IMR-90 (cell line): ENCODE measurements around the gene LBHD2. TPM values are rescaled to one million over a fixed set of nuclear protein-coding genes. Genes with fewer than 3 reads are reported as not detected.

Source experiments
- ATAC-seq: fragments of 200-7000 bp; cut with Tn5 transposase; 2 replicates; pipeline ENCODE4 v1.9.1; 2020; ENCODE audit warnings: low read depth, mild to moderate bottlenecking, moderate library complexity
- BruUV-seq: library from RNA; stranded (reverse); fragments of 400-500 nt; replicated peaks from 2 replicates; lab custom pipeline; 2021; lab: Mats Ljungman, UMichigan
- CTCF ChIA-PET: fragments of 300-600 bp; formaldehyde crosslinking; extraction: SDS; loops from one replicate; lab custom pipeline; 2021; ENCODE audit warnings: antibody characterized with exemption; lab: Yijun Ruan, JAX
- POLR2A ChIA-PET: fragments of 300-600 bp; sonication (Branson Sonifier 250); formaldehyde crosslinking; loops from one replicate; lab custom pipeline; 2022; ENCODE audit warnings: antibody characterized with exemption; ENCODE audit not compliant: unreplicated experiment; lab: Charles Lee
- DNase-seq: peaks from one replicate; pipeline ENCODE4 v3.0.0; 2013
- H2AFZ ChIP-seq: replicated peaks from 2 replicates; pipeline ENCODE3; 2013; ENCODE audit warnings: low read length, mild to moderate bottlenecking; ENCODE audit not compliant: poor library complexity
- H2AK5ac ChIP-seq: 2 replicates; pipeline ENCODE4 v1.6.1; 2013; ENCODE audit warnings: low read depth, low read length, inconsistent platforms
- H2AK9ac ChIP-seq: replicated peaks from 2 replicates; pipeline ENCODE3; 2013; ENCODE audit warnings: mild to moderate bottlenecking, low read depth, low read length, moderate library complexity; ENCODE audit not compliant: poor library complexity
- H2BK120ac ChIP-seq: 2 replicates; pipeline ENCODE4 v1.6.1; 2013; ENCODE audit warnings: low read depth, low read length, inconsistent platforms
- H2BK15ac ChIP-seq: 3 replicates; pipeline ENCODE4 v1.6.1; 2013; ENCODE audit warnings: low read depth, low read length, inconsistent platforms
- H2BK20ac ChIP-seq: 2 replicates; pipeline ENCODE4 v1.6.1; 2013; ENCODE audit warnings: low read depth, mild to moderate bottlenecking, inconsistent platforms, low read length, moderate library complexity
- H2BK5ac ChIP-seq: 2 replicates; pipeline ENCODE4 v1.6.1; 2013; ENCODE audit warnings: mild to moderate bottlenecking, low read depth, low read length, inconsistent platforms; ENCODE audit not compliant: poor library complexity, severe bottlenecking
- H3K14ac ChIP-seq: replicated peaks from 2 replicates; pipeline ENCODE4 v1.6.1; 2013; ENCODE audit warnings: low read depth, low read length, inconsistent platforms
- H3K18ac ChIP-seq: 2 replicates; pipeline ENCODE4 v1.6.1; 2013; ENCODE audit warnings: low read depth, low read length, control low read depth
- H3K23ac ChIP-seq: 2 replicates; pipeline ENCODE4 v1.6.1; 2013; ENCODE audit warnings: low read depth, low read length, inconsistent platforms
- H3K27ac ChIP-seq: 2 replicates; pipeline ENCODE4 v1.5.1; 2013; ENCODE audit warnings: mild to moderate bottlenecking, control low read depth, low read length; ENCODE audit not compliant: insufficient read depth
- H3K27me3 ChIP-seq: 2 replicates; pipeline ENCODE4 v1.6.1; 2013; ENCODE audit warnings: low read length; ENCODE audit not compliant: control insufficient read depth, insufficient read depth
- H3K36me3 ChIP-seq: 2 replicates; pipeline ENCODE4 v1.6.1; 2013; ENCODE audit warnings: low read length, mixed read lengths; ENCODE audit not compliant: control insufficient read depth, insufficient read depth
- H3K4ac ChIP-seq: 2 replicates; pipeline ENCODE4 v1.6.1; 2013; ENCODE audit warnings: low read depth, low read length, inconsistent platforms
- H3K4me1 ChIP-seq: 2 replicates; pipeline ENCODE4 v1.6.1; 2013; ENCODE audit warnings: low read length, mixed read lengths; ENCODE audit not compliant: control insufficient read depth, insufficient read depth
- H3K4me2 ChIP-seq: 2 replicates; pipeline ENCODE4 v1.6.1; 2013; ENCODE audit warnings: low read depth, mild to moderate bottlenecking, control low read depth, low read length, moderate library complexity
- H3K4me3 ChIP-seq: 2 replicates; pipeline ENCODE4 v1.5.1; 2013; ENCODE audit warnings: low read depth, mild to moderate bottlenecking, control low read depth, low read length, moderate library complexity; ENCODE audit not compliant: insufficient read depth
- H3K56ac ChIP-seq: 2 replicates; pipeline ENCODE4 v1.6.1; 2013; ENCODE audit warnings: low read length, inconsistent platforms; ENCODE audit not compliant: insufficient read depth; ENCODE audit errors: extremely low read depth
- H3K79me1 ChIP-seq, 2 experiments: 2 replicates each; pipeline ENCODE4 v1.6.1; 2013; ENCODE audit warnings: low read length in 2 of 2, inconsistent platforms in 1 of 2, low read depth in 1 of 2
- H3K9ac ChIP-seq: 2 replicates; pipeline ENCODE4 v1.6.1; 2013; ENCODE audit warnings: low read depth, low read length, control low read depth
- H3K9me1 ChIP-seq: 2 replicates; pipeline ENCODE4 v1.6.1; 2013; ENCODE audit warnings: low read length, inconsistent platforms; ENCODE audit not compliant: insufficient read depth
- H3K9me3 ChIP-seq: 2 replicates; pipeline ENCODE4 v1.6.1; 2013; ENCODE audit warnings: low read length; ENCODE audit not compliant: control insufficient read depth, insufficient read depth
- H4K20me1 ChIP-seq: 2 replicates; pipeline ENCODE4 v1.6.1; 2013; ENCODE audit warnings: low read length, inconsistent platforms; ENCODE audit not compliant: insufficient read depth
- H4K5ac ChIP-seq: 2 replicates; pipeline ENCODE4 v1.6.1; 2013; ENCODE audit warnings: mild to moderate bottlenecking, low read depth, low read length, control low read depth
- H4K8ac ChIP-seq, 2 experiments: 2 replicates each; pipeline ENCODE4 v1.6.1; 2013; ENCODE audit warnings: low read depth in 2 of 2, low read length in 2 of 2, control low read depth in 1 of 2, inconsistent platforms in 1 of 2
- H4K91ac ChIP-seq: 2 replicates; pipeline ENCODE4 v1.6.1; 2013; ENCODE audit warnings: low read depth, low read length, inconsistent platforms; ENCODE audit not compliant: insufficient read depth
- BHLHE40 ChIP-seq: fragments of 150-350 bp; IDR thresholded peaks from 2 replicates; pipeline ENCODE4 v1.6.1; 2016; ENCODE audit warnings: mild to moderate bottlenecking, low read depth, low read length
- CEBPB ChIP-seq: IDR thresholded peaks from 2 replicates; pipeline ENCODE4 v1.6.1; 2012; ENCODE audit warnings: low read depth, low read length, improper control_type of control experiment
- CHD1 ChIP-seq: IDR thresholded peaks from 2 replicates; pipeline ENCODE4 v1.6.1; 2012; ENCODE audit warnings: low read depth, low read length, improper control_type of control experiment
- CTCF ChIP-seq: conservative IDR thresholded peaks from 2 replicates; pipeline ENCODE4 v1.5.1; 2012; ENCODE audit warnings: mild to moderate bottlenecking, low read depth, low read length, improper control_type of control experiment
- FOS ChIP-seq: fragments of 150-350 bp; IDR thresholded peaks from 2 replicates; pipeline ENCODE4 v1.6.1; 2016; ENCODE audit warnings: low read depth, low read length
- MAFK ChIP-seq: IDR thresholded peaks from 2 replicates; pipeline ENCODE4 v1.6.1; 2012; ENCODE audit warnings: low read depth, low read length, improper control_type of control experiment
- MAZ ChIP-seq: IDR thresholded peaks from 2 replicates; pipeline ENCODE4 v1.6.1; 2012; ENCODE audit warnings: low read depth, mild to moderate bottlenecking, low read length, improper control_type of control experiment, moderate library complexity, borderline replicate concordance
- MXI1 ChIP-seq: IDR thresholded peaks from 2 replicates; pipeline ENCODE4 v1.6.1; 2012; ENCODE audit warnings: low read depth, mild to moderate bottlenecking, low read length, moderate library complexity, borderline replicate concordance
- NFE2L2 ChIP-seq: fragments of 150-350 bp; IDR thresholded peaks from 2 replicates; pipeline ENCODE4 v1.6.1; 2016; ENCODE audit warnings: low read depth, mild to moderate bottlenecking, low read length
- POLR2A ChIP-seq: IDR thresholded peaks from 2 replicates; pipeline ENCODE4 v1.6.1; 2012; ENCODE audit warnings: mild to moderate bottlenecking, low read depth, low read length
- RAD21 ChIP-seq: IDR thresholded peaks from 2 replicates; pipeline ENCODE4 v1.6.1; 2012; ENCODE audit warnings: low read length, improper control_type of control experiment
- RCOR1 ChIP-seq: IDR thresholded peaks from 2 replicates; pipeline ENCODE4 v1.6.1; 2012; ENCODE audit warnings: mild to moderate bottlenecking, low read length, improper control_type of control experiment; ENCODE audit not compliant: insufficient replicate concordance
- RFX5 ChIP-seq: IDR thresholded peaks from 2 replicates; pipeline ENCODE4 v1.8.0; 2012; ENCODE audit warnings: low read depth, mild to moderate bottlenecking, low read length, moderate library complexity
- SMC3 ChIP-seq: fragments of 150-350 bp; IDR thresholded peaks from 2 replicates; pipeline ENCODE4 v1.6.1; 2016; ENCODE audit warnings: low read depth, mild to moderate bottlenecking, antibody characterized with exemption, low read length, moderate library complexity
- USF2 ChIP-seq: fragments of 150-350 bp; IDR thresholded peaks from 2 replicates; pipeline ENCODE4 v1.6.1; 2017; ENCODE audit warnings: mild to moderate bottlenecking, antibody characterized with exemption, low read length, low read depth
- WGBS, 2 experiments: methylation state at CpG; one replicate each; pipeline versions ENCODE4 v1.1.5 to v1.1.7; 2013; ENCODE audit warnings: missing lambda C conversion rate in 2 of 2; ENCODE audit not compliant: insufficient read length in 1 of 2; ENCODE audit errors: extremely low coverage in 2 of 2; 5-methylcytosine and 5-hydroxymethylcytosine counted together
- dilution Hi-C: fragments of 300-500 bp; cut with HindIII; formaldehyde crosslinking; loops from one replicate; pipeline ENCODE4 v1.14.3; 2018; ENCODE audit warnings: low sequenced_read_pairs; ENCODE audit not compliant: unreplicated experiment
- in situ Hi-C: fragments of 300-500 bp; cut with MboI; formaldehyde crosslinking; loops from 3 replicates; pipeline ENCODE4 v1.14.3; 2019; ENCODE audit warnings: low sequenced_read_pairs, inconsistent platforms, mixed read lengths
- intact Hi-C: fragments of 100-400 bp; cut with micrococcal nuclease; formaldehyde crosslinking; loops from 2 replicates; pipeline ENCODE4 v1.10.0; 2022
- polyA plus RNA-seq, 3 experiments: library from polyadenylated mRNA; depleted of rRNA; stranded (reverse); fragments of >200 nt; gene quantifications; 2 replicates each; pipeline ENCODE4 v1.2.3, GENCODE V29; 2012; ENCODE audit warnings: low replicate concordance in 1 of 3
- total RNA-seq: library from RNA; depleted of rRNA; stranded (reverse); fragments of >200 nt; gene quantifications from 2 replicates; pipeline ENCODE4 v1.2.3, GENCODE V29; 2012
- TF ChIP-seq, protein P1 (sequence below): fragments of 150-350 bp; IDR thresholded peaks from 2 replicates; pipeline ENCODE4 v1.6.1; 2016; ENCODE audit warnings: low read depth, mild to moderate bottlenecking, low read length, moderate library complexity, borderline replicate concordance

The LBHD2 gene
- total and polyA plus RNA-seq, 2 of the 4 experiments (the other 2 are of a cell fraction), result not detected

DNA sequence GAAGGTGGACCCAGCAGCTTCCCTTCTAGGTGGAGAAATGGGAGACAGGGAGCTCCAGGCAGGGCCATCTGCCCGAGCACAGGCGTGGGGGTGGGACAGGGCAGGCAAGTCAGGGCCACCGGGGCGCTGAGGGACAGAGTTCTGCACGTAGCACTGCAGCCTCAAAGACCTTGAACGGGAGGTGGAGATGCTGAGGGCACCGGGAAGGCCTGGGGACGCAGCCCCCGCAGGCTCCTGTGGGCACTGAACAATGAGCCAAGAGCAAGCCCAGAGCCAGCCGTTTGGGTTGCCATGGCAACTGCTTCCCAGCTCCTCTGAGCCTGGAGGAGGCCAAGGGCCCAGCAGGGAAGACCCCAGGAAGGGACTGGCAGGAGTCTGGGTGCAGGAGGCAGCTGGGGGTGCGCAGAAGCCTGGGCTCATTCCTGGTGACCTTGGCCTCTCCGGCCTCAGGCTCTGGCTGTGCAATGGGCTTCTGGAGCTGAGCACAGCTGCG is 3.4 kb downstream of the LBHD2 start:
- Histone ChIP-seq H3K27me3 (peaks cover 60% of the 10 kb centered on the region), H2AK5ac (no peak overlapping the region), H3K4me2 (no peak overlapping the region), H2BK20ac (no peak overlapping the region), H4K20me1 (no peaks in the 10 kb centered on the region), H2BK15ac (no peak overlapping the region), H3K9me3 (no peaks in the 10 kb centered on the region), H4K91ac (no peak overlapping the region), H4K8ac (no peak overlapping the region), H3K9me1 (no peaks in the 10 kb centered on the region), H3K27ac (no peak overlapping the region), H3K23ac (no peak overlapping the region), H3K36me3 (no peaks in the 10 kb centered on the region), H3K56ac (no peak overlapping the region), H4K5ac (no peak overlapping the region), H3K79me1 (no peaks in the 10 kb centered on the region), H2BK5ac (no peak overlapping the region), H2BK120ac (no peak overlapping the region), H3K18ac (no peak overlapping the region), H2AFZ (no peak overlapping the region), H3K4me3 (no peak overlapping the region), H2AK9ac (no peak overlapping the region), H3K9ac (no peak overlapping the region), H3K14ac (no peak overlapping the region), H3K4ac (no peak overlapping the region), H3K4me1 (peaks cover 12% of the 10 kb centered on the region)
- ChIA-PET POLR2A (no interaction called here), CTCF (interaction anchor here (0.7 kb wide), 1 partner anchor 102 kb away, joined by 3 read pairs; no protein-coding TSS in a partner anchor)
- dilution Hi-C loops, result no loop called here
- in situ Hi-C loops, result no loop called here
- TF ChIP-seq MAZ (no peak), CEBPB (no peak), CHD1 (no peak), MAFK (no peak), RCOR1 (no peak), SMC3 (no peak), RAD21 (no peak), BHLHE40 (no peak), USF2 (no peak), RFX5 (no peak), MXI1 (no peak), NFE2L2 (no peak), POLR2A (no peak), FOS (no peak), CTCF (no peak)
- TF ChIP-seq, protein P1, sequence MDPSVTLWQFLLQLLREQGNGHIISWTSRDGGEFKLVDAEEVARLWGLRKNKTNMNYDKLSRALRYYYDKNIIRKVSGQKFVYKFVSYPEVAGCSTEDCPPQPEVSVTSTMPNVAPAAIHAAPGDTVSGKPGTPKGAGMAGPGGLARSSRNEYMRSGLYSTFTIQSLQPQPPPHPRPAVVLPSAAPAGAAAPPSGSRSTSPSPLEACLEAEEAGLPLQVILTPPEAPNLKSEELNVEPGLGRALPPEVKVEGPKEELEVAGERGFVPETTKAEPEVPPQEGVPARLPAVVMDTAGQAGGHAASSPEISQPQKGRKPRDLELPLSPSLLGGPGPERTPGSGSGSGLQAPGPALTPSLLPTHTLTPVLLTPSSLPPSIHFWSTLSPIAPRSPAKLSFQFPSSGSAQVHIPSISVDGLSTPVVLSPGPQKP, result no peak
- intact Hi-C loops, result no loop called here
- no peak for DNase-seq
- BruUV-seq, result no TSS peak
- WGBS, 2 experiments, result 68% methylated on average over 11 of the region's 13 CpGs; no CpG with 5 or more reads in 1 of the 2 experiments
- no peak for ATAC-seq
